Mammary epithelial cell (primary cell): ENCODE data around the gene CHADL.

Source experiments
- EZH2 ChIP-seq: IDR thresholded peaks from 2 replicates; pipeline ENCODE4 v1.6.1; 2012; ENCODE audit warnings: low read length, inconsistent platforms, borderline replicate concordance
- TF ChIP-seq, protein P1 (sequence below), 2 donors: IDR thresholded peaks in 1 of 2; conservative IDR thresholded peaks in 1 of 2; 2 replicates each; pipeline ENCODE4 v1.5.1; 2011 to 2012; ENCODE audit warnings: inconsistent platforms in 2 of 2, low read length in 2 of 2, mild to moderate bottlenecking in 2 of 2, control low read depth in 1 of 2, low read depth in 1 of 2; ENCODE audit not compliant: insufficient read depth in 1 of 2; ENCODE audit errors: extremely low read depth in 1 of 2

DNA sequence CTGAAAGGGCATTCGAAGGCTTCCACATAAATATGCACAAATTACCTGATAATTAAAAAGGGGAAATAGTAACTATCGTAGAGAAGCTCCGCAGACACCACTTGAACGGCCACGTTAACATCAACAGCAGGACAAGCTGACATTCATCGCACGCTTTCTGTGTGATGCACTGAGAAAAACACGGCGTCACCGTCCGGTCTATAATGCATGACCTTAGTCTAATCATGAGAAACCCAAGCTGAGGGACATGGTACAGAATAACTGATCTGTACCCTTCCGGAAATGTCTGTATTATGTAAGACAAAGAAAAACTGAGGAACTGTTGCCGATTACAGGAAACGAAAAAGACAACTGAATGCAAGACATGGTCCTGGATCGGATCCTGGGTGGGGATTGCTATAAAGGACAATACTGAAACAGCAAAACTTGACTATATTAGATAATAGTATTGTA lies 45.9 kb upstream of the CHADL start:
- TF ChIP-seq, protein P1, sequence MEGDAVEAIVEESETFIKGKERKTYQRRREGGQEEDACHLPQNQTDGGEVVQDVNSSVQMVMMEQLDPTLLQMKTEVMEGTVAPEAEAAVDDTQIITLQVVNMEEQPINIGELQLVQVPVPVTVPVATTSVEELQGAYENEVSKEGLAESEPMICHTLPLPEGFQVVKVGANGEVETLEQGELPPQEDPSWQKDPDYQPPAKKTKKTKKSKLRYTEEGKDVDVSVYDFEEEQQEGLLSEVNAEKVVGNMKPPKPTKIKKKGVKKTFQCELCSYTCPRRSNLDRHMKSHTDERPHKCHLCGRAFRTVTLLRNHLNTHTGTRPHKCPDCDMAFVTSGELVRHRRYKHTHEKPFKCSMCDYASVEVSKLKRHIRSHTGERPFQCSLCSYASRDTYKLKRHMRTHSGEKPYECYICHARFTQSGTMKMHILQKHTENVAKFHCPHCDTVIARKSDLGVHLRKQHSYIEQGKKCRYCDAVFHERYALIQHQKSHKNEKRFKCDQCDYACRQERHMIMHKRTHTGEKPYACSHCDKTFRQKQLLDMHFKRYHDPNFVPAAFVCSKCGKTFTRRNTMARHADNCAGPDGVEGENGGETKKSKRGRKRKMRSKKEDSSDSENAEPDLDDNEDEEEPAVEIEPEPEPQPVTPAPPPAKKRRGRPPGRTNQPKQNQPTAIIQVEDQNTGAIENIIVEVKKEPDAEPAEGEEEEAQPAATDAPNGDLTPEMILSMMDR (conservative IDR thresholded peaks at IDR 0.05 in 1 of 2, IDR thresholded peaks at IDR 0.05 in 1 of 2; ENCODE audit: extremely low read depth in 1 of 2, insufficient read depth in 1 of 2, low read depth in 1 of 2, low read length in 2 of 2): no peak
- TF ChIP-seq EZH2: no peak
